Activated CD4-positive, alpha-beta T cell treated with anti-CD3 and anti-CD28 coated beads, Interleukin-2, amount 50 U/mL, for 24 hours (primary cell): ENCODE data around the gene CDSN.

Experiments used
- DNase-seq, 2 donors: peaks; one replicate each; pipeline ENCODE4 v3.0.0-alpha.2; 2020; ENCODE audit warnings: low read depth in 1 of 2, low spot score in 1 of 2

Gene CDSN

GRCh38 chr6:31116661-31117385 lies 3.4 kb downstream of the CDSN start:
- DNase-seq = no peak

GRCh38 chr6:31115941-31116560 lies 4.2 kb downstream of the CDSN start:
- DNase-seq = no peak

- no peak for DNase-seq
These were observed 5.0 kb downstream of the CDSN start for GRCh38 chr6:31114970-31115849.

GRCh38 chr6:31114541-31114878 lies 5.7 kb downstream of the CDSN start, which contains the start of gene PSORS1C1:
PSORS1C1 (plus strand) TSS chr6:31114800; CDS start chr6:31129633, 14,833 bp downstream.
- no peak for DNase-seq

GRCh38 chr6:31113861-31114540 lies 6.2 kb downstream of the CDSN start:
- DNase-seq = no peak

GRCh38 chr6:31112478-31112877 lies 7.8 kb downstream of the CDSN start, which contains the start of gene C6orf15:
C6orf15 (minus strand) TSS chr6:31112575; CDS start chr6:31112555, 20 bp downstream.
- DNase-seq = no peak

- DNase-seq = no peak
These were observed 8.5 kb downstream of the CDSN start for GRCh38 chr6:31111712-31112111.

- DNase-seq = no peak
These were observed 9.2 kb downstream of the CDSN start for GRCh38 chr6:31110825-31111582.

- DNase-seq = no peak
These were observed 13.2 kb downstream of the CDSN start for GRCh38 chr6:31107052-31107451.

GRCh38 chr6:31103136-31103535 lies 17.1 kb downstream of the CDSN start:
- no peak for DNase-seq

GRCh38 chr6:31098449-31098938 lies 21.8 kb downstream of the CDSN start:
- no peak for DNase-seq

- no peak for DNase-seq
These were observed 23.6 kb downstream of the CDSN start for GRCh38 chr6:31096656-31097055.

- no peak for DNase-seq
These were observed 24.0 kb downstream of the CDSN start for GRCh38 chr6:31096215-31096614.

GRCh38 chr6:31094389-31094881 lies 25.8 kb downstream of the CDSN start:
- DNase-seq = peak in 1 of 2 donors; percentile 16

GRCh38 chr6:31092769-31093505 lies 27.3 kb downstream of the CDSN start:
- DNase-seq = no peak

- DNase-seq = no peak
These were observed 28.0 kb downstream of the CDSN start for GRCh38 chr6:31092238-31092637.

- DNase-seq = no peak
These were observed 28.6 kb downstream of the CDSN start for GRCh38 chr6:31091680-31092079.

GRCh38 chr6:31090973-31091364 lies 29.3 kb downstream of the CDSN start:
- DNase-seq = no peak

GRCh38 chr6:31090275-31090972 lies 29.8 kb downstream of the CDSN start:
- no peak for DNase-seq
